HG02884 (cell line): ENCODE results near the gene TBRG1.
A peak's percentile ranks its signal among the peaks of the same experiment; 100 is the strongest.
"Not testable (repeated sequence)": the region's sequence is repeated elsewhere in the genome, so short reads cannot be mapped to it uniquely, and the experiment has no call there.

Experiments used
- ATAC-seq: cut with Tn5 transposase; IDR thresholded peaks from one replicate; pipeline ENCODE4 v1.9.1; 2021; ENCODE audit warnings: mild to moderate bottlenecking, moderate library complexity; ENCODE audit not compliant: unreplicated experiment

TBRG1 gene, protein sequence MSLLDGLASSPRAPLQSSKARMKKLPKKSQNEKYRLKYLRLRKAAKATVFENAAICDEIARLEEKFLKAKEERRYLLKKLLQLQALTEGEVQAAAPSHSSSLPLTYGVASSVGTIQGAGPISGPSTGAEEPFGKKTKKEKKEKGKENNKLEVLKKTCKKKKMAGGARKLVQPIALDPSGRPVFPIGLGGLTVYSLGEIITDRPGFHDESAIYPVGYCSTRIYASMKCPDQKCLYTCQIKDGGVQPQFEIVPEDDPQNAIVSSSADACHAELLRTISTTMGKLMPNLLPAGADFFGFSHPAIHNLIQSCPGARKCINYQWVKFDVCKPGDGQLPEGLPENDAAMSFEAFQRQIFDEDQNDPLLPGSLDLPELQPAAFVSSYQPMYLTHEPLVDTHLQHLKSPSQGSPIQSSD

DNA sequence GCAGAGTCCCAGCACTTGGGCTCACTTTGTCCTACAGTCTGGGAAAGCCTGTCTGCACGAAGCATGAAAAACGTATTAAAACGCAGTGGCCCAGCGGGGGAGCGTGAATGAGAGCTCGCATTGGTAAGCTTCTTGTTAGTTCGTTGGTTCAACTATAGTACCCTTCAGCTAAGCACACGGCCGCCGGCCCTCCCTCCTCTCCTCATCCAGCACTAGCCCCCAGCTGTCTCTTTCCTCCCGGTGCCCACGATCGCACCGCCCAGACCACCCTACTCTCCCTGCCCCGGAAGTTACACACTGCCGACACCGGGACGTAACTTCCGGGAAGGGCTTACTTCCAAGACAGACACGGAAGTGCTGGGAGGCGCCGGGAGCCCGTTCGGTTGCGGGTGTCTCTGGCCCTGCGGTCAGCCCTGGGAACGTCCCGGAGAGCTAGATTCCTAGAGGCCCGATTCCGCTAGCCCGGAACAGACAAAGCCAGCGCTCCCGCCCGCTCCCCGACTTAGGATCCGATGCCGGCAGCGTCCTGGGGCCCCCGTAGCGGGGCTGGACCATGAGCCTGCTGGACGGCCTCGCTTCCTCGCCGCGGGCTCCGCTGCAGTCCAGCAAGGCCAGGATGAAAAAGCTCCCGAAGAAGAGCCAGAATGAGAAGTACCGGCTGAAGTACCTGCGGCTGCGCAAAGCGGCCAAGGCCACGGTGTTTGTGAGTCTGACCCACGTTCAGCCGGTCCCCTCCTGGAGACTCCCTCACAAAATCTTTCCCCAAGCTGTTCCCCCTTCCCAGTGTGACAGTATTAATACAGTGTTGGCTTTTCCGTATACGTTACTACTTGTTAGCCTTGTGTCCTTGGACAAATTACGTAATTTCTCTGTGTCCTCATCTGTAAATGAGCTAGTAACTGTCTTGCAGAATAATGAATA, at the start of gene TBRG1:
TBRG1 (plus strand) TSS at position 334 of the 921 bp plus-strand sequence; CDS start at position 554, 220 bp downstream.
- peak; percentile 98 for ATAC-seq

DNA sequence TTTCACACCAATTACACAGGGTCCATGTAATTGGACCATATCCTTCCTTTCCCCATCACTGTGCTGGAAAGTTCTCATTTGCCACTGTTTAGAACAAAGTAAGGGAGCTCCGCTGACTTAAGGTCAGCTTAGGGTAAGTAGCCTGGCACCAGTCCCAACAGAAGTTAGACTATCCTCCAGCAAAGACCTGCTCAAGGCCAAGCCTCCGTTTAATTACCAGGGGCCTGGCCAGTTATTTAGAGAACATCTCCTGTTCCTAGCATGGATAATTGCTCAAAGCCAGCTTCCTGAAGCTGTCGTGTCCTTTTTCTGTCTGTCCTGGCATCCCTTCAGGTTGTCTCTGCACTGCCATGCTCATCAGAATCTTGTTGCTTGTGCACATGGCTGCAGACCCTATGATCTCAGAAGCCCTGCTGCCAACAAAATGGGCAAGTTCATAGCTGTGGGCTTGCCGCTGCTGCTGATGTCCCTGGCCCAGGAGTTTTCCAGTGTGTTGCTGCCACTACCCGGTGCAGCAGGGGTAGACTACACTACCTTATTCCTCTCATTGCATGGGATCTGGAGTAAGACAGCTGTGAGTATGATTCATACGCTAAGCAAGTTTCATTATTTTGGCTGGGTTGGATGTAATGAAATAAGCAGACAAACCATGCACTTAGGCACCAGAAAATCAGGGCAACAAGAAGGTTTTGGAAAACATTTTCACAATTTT, 44.8 kb upstream of the TBRG1 start:
- ATAC-seq: no peak

DNA sequence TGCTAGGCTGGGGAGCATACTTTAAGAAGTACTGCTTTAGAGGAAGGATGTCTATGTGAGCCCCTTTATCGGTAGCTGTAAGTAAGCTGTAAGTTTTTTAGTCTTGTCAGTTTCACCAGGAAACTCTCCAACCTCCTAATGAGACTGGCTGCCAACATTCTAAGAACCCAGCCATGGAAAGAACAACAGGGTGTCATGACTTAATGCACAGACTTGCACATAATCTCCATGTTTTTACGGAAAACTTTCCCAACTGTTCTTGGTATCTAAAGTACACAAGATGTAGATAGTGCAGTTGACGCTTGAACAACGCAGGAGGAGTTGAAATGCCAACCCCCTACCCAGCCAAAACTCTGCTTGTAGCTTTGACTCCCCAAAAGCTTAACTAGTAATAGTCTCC, 43.9 kb upstream of the TBRG1 start:
- ATAC-seq: no peak

DNA sequence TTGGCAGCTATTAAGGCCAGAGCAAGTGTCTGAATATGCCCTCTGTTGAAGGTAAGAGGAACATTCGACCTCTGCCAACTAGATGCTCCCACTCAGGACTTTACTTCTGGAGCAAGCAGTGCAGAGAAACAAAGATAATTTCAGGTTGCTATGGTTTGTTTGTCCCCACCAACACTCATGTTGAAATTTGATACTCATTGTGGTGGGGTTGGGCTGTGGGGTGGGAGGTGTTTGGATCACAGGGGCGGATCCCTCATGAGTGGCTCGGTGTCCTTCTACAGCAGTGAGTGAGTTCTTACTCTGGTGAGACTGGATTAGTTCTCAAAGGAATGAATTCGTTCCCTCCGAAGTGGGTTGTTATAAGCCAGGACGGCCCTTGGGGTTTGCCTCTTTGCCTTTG, 40.8 kb upstream of the TBRG1 start:
- no peak for ATAC-seq

DNA sequence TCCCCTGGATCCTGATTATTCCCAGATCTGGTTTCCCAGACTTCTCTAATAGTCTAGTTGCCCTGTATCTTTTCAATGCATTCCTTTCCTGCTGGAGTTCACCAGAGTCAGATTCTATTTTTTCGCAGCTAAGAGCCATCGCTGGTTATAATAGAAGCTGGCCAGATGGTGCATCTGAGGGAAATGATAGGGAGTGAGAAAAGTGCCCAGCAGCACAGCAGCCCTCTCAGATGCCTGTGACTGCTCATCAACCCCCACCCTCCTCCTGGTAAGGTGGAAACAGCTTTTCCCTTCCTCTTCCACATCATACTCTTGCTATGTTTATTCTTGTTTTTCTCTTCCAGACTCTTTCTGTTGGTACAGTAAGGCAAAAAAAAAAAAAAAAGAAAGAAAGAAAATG, 40.1 kb upstream of the TBRG1 start:
- ATAC-seq: no peak

DNA sequence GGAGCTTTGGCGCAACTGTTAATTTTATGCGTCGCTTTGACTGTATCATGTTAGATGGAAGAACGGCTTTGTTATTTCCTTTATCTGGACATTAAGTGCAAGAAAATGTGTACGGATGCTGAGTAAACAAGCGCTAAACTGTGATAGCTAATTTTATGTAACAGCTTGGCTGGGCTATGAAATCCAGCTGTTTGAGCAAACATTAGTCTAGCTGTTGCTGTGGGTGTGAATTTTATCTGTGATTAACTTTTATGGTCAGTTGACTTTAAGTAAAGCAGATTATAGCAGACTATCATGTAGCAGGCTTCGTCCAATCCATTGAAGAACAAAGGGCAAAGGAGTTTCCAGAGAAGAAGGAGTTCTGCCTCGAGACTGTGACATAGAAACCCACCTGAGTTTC, 38.9 kb upstream of the TBRG1 start:
- no peak for ATAC-seq

DNA sequence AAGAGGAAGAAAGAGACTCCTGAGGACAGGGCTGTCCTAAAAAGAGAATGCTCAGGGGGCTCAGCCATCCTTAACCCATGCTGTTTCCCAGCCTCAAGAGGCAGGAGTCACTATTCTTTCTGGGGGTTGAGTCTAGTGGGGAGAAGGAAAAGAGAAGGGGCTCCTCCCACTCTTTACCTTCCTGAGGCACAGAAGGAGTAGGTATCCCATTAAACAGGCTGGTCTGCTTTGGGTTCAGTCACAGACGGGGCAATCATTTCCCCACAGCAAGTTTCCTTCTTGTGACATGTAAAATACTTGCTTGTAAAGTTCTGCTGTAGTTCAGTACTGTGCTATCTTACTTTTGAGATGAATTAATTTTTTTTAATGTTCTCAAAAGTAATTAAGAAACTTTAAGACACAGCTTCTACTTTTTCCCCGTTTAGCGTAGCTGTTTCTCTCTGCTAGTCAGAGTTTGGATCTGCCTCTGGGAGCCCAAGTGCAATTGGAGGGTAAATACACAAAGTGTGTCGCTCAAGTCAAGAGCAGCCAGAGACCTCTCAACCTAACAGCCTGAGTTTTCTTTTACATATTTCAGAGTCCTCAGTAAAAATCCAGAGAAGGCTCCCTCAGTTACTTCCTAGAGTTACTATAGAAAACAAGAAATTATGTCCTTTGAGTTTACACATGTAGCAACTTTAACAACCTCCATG, 37.8 kb upstream of the TBRG1 start:
- no peak for ATAC-seq

DNA sequence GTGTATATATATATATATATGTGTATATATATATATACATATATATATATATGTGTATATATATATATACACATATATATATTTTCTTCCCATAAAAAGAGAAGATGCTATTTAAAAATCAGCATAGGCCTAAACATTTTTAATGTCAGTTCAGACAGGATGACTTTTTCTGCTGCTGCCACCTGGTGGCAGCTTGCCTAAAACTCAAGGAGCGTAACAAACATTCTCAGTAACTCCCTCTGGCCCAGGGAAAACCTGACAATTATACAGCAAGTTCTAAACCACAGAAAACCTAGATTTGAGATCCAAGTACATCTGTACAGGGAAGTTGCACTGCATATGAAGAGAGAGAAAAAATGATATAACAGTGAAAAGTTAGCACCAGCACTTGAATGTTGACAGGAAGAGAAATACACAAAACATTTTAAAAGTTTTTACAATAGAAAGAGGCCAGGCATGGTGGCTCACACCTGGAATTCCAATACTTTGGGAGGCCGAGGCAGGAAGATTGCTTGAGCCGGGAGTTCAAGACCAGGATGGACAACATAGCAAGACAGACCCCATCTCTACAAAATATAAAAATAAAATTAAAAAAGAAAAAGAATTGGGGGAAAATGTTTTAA, 36.3 kb upstream of the TBRG1 start:
- peak; percentile 72 for ATAC-seq

DNA sequence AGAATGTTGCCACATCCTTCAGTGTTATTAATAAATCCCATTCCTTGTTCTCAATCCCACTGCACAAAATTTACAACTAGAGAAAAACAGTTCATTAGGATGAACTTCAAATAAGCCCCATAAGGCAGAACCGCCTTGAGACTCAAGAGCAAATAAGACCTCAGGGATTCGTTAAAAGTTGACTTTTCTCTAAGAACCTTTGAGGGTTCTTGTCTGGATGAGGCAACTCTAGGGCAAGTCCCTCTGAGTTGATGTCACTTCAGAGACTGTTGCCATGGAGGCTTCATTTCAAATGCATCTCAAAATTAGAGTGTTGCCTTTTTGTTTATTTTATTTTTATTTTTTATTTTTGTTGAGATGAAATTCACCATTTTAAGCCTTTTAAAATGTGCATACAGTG, 31.2 kb upstream of the TBRG1 start:
- no peak for ATAC-seq

DNA sequence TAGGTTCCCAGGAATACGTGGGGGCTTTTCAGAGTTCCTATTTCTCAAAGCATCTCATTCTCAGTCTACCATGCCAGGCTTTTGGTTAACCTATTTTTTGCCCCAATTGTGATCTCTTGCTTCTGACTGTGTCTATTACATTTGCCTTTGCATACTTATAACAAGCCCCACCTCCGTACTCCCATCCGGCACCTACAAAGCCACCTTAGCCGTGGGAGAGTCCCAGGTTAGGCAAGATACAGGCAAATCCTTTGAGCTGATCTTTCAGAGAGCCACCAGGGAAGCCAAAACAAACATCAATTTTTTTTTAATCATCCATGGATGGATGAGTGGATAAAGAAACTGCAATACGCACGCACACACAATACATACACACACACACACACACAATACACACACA, 30.0 kb upstream of the TBRG1 start:
- ATAC-seq: no peak

DNA sequence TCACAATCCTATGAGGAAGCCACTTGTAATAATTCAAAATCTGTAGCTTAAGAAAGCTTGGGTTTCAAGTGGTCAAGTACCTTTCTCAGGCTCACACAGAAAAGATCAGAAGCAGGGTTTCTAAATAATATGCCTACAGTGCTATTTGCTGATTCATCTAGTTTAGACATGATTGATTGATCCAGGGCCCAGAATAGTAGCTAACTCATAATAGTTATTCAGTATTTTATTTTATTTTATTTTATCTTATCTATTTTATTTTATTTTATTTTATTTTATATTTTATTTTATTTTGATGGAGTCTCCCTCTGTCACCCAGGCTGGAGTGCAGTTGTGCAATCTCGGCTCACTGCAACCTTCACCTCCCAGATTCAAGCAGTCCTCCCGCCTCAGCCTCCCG, 27.4 kb upstream of the TBRG1 start:
- no peak for ATAC-seq

DNA sequence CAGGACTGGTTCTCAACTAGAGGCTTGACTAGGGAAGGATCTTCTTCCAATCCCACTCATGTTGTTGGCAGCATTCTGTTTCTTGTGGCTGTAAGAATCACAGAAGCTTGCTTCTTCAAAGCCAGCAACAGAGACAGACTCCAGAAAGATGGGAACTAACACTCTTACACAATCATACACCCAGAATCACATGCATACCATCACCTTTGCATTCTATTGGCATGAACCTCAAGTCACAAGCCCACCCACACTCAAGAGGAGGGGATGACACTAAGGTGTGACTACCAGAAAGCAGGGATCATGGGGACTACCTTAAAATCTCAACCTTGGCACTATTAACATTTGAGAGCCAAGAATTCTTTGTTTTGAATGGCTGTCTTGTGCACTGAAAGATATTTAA, 25.0 kb upstream of the TBRG1 start:
- no peak for ATAC-seq

DNA sequence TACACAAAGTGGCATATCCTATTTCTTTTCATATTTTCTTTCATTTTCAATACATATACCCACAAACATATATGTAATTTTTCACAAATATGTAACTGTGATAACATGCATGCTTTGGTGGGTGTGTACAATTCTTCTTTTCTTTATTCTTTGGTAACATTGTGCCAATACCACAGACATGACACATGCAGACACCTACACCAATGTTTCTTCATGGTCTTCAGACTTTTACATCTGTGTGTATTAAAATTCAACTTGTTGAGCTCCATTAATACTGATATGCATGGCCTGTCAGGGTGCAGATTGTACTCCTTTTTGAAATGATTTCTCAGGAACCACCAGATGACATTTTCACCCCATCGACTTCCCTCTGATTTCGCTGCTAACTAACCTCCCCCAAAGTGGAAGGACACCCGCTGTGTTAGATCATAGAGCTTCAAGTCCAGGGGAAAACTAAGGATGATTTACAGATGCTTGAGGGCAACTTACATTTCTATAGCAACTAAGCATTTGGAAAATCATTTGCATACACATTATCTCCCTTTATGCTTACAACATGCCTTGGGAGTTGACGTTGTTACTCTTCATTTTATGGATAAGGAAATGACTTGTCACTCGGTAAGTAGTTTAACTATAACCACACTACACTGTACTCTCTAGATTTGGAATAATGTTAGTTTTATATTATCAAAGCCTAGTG, 21.9 kb upstream of the TBRG1 start:
- no peak for ATAC-seq

DNA sequence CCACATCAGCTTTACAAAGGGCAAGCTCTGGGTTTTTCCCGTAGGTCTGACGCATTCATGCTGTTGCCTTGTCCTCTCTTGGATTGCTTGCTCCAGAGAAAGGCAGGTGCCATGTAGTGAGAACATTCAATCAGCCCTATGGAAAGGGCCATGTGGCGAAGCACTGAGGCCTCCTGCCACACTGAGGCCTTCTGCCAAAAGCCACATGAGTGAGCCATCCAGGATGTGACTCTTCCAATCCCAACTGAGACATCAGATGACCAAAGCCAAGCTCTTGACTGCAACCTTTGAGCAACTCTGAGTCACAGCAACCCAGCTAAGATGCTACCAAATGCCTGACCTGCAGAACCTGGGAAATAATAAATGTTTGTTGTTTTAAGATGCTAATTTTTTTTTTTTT, 20.5 kb upstream of the TBRG1 start:
- ATAC-seq: no peak

DNA sequence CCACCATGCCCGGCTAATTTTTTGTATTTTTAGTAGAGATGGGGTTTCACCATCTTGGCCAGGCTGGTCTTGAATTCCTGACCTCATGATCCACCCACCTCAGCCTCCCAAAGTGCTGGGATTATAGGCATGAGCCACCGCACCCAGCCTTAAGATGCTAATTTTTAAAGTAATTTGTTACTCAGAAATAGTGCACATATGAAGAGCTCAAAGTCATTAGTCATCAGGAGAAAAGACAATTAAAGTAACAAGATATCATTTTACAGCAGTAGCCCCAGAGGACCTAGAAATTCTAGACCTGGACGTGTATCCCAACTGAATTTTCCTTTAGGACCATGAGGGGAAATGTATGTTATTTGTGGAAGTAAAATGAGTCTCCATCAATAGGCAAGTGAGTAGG, 19.9 kb upstream of the TBRG1 start:
- not testable (repeated sequence) for ATAC-seq

DNA sequence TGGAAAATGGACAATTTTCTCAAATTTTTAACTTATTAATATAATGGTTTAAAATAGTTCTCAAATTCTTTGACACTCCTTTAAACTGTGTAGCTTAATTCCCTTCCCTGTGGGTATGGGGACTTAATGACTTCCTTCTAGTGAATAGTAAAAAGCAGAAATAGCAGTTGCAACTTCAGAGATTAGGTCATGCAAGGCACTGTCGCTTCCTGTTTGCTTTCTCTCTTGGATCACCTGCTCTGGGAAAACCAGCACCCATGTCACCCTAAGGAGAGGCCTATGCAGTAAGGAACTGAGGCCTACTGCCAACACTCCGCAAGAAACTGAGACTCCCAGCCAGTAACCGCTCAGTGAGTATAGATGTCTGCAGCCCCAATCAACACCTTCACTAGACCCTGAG, 16.9 kb upstream of the TBRG1 start:
- ATAC-seq: no peak

DNA sequence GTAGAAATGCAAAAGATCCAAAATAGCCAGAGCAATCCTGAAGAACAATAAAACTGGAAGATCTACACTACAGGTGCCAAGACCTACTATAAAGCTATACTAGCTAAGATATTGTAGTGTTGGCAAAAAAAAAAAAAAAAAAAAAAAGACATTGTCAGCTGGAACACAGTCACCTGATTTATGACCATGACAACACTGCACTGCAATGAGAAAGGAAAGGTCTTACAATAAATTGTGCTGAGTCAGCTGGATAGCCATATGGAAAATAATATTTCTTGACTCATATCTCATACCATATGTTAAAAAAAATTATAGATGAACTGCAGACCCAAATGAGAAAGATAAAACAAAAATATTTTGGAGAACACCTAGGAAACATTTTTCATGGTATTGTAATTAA, 14.5 kb upstream of the TBRG1 start:
- no peak for ATAC-seq

DNA sequence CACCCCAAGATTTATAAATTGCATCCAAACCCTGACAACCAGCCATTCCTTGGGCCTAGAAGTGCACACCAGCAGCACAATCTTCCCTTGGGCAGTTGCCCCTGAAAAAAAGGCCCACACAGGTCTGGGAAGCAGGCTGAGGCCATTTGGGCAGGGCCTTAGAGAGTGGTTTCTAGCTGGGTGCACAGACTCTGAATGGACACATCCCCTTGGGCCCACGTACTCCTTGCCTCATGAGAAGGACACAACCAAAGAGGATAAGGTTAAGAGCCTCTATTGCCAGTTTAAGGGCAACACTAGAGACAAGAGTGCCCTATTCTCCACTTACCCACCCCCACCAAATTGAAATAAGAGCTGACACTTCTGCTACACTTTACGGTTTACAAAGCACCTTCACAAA, 12.4 kb upstream of the TBRG1 start:
- no peak for ATAC-seq

DNA sequence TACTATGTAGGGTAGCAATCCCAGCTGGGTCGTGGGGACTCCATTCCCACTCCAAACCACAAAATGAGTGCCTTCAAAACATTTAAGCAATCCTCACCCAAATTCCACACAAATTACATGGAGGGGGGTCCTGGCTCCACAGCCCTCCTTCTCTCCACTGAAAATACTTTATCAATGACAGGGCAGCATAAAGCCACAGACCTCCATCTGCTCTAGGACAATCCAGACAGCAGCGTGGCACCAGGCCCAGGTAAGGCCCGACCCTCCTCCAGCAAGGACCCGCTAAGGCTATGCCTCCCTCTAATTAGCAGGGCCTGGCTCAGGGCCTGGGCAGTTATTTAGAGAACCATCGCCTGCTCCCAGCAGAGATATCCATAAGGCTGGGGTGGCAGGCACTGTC, 11.6 kb upstream of the TBRG1 start, which contains the start of gene PANX3:
PANX3 (plus strand) TSS at position 365 of the 400 bp plus-strand sequence. CDS start 129 bp downstream, outside the sequence.
- ATAC-seq: no peak

DNA sequence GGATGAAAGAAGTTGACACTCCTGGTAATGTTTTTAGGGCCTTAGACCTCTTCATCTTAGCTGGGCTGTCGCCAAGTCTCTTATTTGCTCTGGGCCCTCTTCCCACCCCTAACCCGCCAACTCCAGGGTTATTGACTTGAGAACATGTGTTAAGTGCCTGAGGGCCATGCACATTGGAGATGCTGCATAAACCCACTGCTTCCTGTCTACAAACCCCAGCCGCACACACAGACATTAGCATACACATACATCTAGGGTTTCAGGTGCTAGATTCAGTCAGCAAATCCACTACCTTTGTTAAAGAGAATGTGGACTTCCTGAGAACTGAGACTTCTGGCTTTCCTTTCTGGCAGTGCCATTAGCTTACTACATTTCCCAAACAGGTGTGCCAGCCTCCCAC, 10.6 kb upstream of the TBRG1 start:
- ATAC-seq: no peak
